ENCODE measurements around the gene CACHD1. TPM values are rescaled to one million over a fixed set of nuclear protein-coding genes. Genes with fewer than 3 reads are reported as not detected.

CACHD1 gene
- total RNA-seq, 1 experiment from 2014 or later: not detected

DNA sequence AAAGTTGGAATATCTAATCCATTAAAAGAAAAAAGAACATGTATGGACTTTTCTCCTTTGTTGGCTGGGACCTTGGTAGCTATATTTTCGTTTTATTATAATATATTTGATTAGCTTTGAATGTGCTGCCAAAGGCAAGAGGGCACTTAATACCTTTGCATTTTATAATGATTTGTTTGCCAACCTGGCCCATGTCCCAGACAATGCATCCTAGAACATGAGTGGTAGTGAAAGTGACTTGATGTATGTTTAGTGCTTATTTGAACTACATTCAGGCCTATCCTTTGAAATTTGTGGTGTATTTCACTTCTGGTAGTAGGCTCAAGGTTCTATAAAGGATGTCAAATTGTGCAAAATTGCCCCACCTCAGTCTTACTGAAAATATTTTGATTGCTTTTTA is 25.9 kb downstream of the CACHD1 start:
- Histone ChIP-seq H3K9me2 (replicated peaks; ENCODE audit: insufficient read depth, low read length) (no peaks in the 10 kb centered on the region), H3K4me2 (ENCODE audit: low read depth, low read length, poor library complexity, severe bottlenecking) (no peak overlapping the region), H3K9me3 (ENCODE audit: low read length) (no peaks in the 10 kb centered on the region), H2AFZ (ENCODE audit: low read length) (no peak overlapping the region), H3K27me3 (ENCODE audit: low read length) (no peaks in the 10 kb centered on the region), H3K4me1 (ENCODE audit: low read length) (no peaks in the 10 kb centered on the region), H3K9ac (ENCODE audit: low read length) (no peak overlapping the region), H3K27ac (ENCODE audit: low read length) (no peak overlapping the region), H3K36me3 (ENCODE audit: insufficient read depth, low read length) (no peaks in the 10 kb centered on the region), H3K4me3 (ENCODE audit: low read length) (no peak overlapping the region), H4K20me1 (ENCODE audit: insufficient read depth, low read depth, low read length) (no peaks in the 10 kb centered on the region), H3K79me2 (ENCODE audit: low read length) (no peaks in the 10 kb centered on the region)
- no peak for DNase-seq

DNA sequence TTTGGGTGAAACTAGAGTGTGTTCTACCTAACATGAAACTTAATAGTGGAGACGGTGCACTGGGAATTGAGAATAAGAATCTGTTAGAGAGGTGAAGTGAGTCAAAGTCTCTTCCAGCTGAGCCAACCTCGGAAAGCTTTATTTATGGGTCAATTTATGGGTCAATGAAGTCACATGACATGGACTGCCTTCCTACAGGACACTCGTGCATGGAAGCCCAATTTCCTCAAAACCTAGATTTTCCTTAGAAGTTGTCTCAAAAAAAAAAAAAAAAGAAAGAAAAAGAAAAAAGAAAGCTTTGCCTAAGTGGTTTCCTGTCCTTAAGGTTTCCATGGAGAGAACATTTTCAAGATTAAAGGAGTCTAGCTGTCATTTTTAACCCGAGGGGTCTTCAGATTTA is 26.7 kb downstream of the CACHD1 start:
- Histone ChIP-seq H3K27me3 (ENCODE audit: low read length) (no peaks in the 10 kb centered on the region), H3K9me2 (replicated peaks; ENCODE audit: insufficient read depth, low read length) (no peaks in the 10 kb centered on the region), H3K27ac (ENCODE audit: low read length) (no peak overlapping the region), H3K9ac (ENCODE audit: low read length) (no peak overlapping the region), H3K36me3 (ENCODE audit: insufficient read depth, low read length) (no peaks in the 10 kb centered on the region), H2AFZ (ENCODE audit: low read length) (no peak overlapping the region), H3K4me2 (ENCODE audit: low read depth, low read length, poor library complexity, severe bottlenecking) (no peak overlapping the region), H3K79me2 (ENCODE audit: low read length) (no peaks in the 10 kb centered on the region), H3K4me1 (ENCODE audit: low read length) (no peaks in the 10 kb centered on the region), H4K20me1 (ENCODE audit: insufficient read depth, low read depth, low read length) (no peaks in the 10 kb centered on the region), H3K4me3 (ENCODE audit: low read length) (no peak overlapping the region), H3K9me3 (ENCODE audit: low read length) (no peaks in the 10 kb centered on the region)
- no peak for DNase-seq

DNA sequence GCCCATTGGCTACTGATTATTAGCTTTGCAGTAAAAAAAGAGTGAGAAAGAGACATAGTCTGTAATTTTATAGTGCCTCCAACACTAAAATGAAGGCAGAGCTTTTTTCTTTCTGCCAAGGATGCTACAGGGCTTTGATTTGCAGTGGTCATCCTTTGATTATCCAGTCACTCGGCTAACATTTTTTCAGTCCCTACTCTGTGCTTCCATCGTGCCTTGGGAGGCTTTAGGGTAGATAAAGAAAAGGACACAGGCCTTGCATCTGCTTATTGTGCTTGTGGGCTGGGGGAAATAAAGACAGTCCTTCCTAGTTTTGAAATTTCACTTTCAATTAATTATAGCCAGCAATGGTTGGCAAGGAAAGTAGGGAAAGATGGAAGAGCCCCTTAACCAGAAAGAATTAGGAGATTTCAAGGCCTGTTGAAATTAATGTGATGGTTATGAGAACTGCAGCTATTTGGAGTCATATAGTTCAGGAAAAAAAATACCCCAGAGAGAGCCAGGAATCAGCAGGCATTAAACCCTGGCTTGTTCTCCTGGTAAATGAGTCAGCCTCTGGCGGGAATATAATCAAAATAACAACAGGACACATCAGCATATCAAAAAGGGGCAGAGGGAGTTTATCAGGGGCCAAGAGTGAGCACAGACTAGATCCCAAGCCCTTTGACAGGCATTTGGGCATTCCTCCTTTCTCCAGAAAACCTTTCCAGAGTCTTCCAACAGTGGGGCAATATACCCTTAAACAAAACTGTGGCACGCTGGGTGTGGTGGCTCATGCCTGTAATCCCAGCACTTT is 27.4 kb downstream of the CACHD1 start:
- Histone ChIP-seq H3K9ac (ENCODE audit: low read length) (no peak overlapping the region), H3K4me3 (ENCODE audit: low read length) (no peak overlapping the region), H3K4me1 (ENCODE audit: low read length) (no peaks in the 10 kb centered on the region), H3K36me3 (ENCODE audit: insufficient read depth, low read length) (no peaks in the 10 kb centered on the region), H4K20me1 (ENCODE audit: insufficient read depth, low read depth, low read length) (no peaks in the 10 kb centered on the region), H3K79me2 (ENCODE audit: low read length) (no peaks in the 10 kb centered on the region), H2AFZ (ENCODE audit: low read length) (no peak overlapping the region), H3K27me3 (ENCODE audit: low read length) (no peaks in the 10 kb centered on the region), H3K9me2 (replicated peaks; ENCODE audit: insufficient read depth, low read length) (no peaks in the 10 kb centered on the region), H3K9me3 (ENCODE audit: low read length) (no peaks in the 10 kb centered on the region), H3K27ac (ENCODE audit: low read length) (no peak overlapping the region), H3K4me2 (ENCODE audit: low read depth, low read length, poor library complexity, severe bottlenecking) (no peak overlapping the region)
- no peak for DNase-seq

DNA sequence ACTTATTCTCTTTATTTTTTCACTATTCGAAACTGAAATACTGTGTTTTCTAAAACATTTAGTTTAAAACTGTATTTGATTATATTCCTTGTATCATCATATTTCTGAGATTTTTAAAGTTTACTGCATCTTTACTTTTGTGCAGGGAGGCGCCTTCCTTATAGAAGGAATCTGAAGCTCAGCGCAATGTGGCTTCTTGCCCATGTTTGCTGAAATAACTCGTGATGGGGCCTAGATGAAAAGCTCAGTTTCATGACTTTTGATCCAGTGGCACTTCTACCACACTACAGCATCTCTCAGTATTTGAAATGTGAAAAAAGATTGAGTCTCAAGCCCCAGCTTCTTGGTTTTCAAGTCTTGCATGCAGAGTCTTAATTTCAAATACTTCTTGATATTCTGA is 28.4 kb downstream of the CACHD1 start:
- Histone ChIP-seq H3K4me1 (ENCODE audit: low read length) (no peaks in the 10 kb centered on the region), H3K79me2 (ENCODE audit: low read length) (no peaks in the 10 kb centered on the region), H3K9ac (ENCODE audit: low read length) (no peak overlapping the region), H3K4me2 (ENCODE audit: low read depth, low read length, poor library complexity, severe bottlenecking) (no peak overlapping the region), H3K4me3 (ENCODE audit: low read length) (no peak overlapping the region), H4K20me1 (ENCODE audit: insufficient read depth, low read depth, low read length) (no peaks in the 10 kb centered on the region), H3K36me3 (ENCODE audit: insufficient read depth, low read length) (no peaks in the 10 kb centered on the region), H2AFZ (ENCODE audit: low read length) (no peak overlapping the region), H3K9me3 (ENCODE audit: low read length) (no peaks in the 10 kb centered on the region), H3K27me3 (ENCODE audit: low read length) (no peaks in the 10 kb centered on the region), H3K27ac (ENCODE audit: low read length) (no peak overlapping the region), H3K9me2 (replicated peaks; ENCODE audit: insufficient read depth, low read length) (no peaks in the 10 kb centered on the region)
- DNase-seq: no peak

DNA sequence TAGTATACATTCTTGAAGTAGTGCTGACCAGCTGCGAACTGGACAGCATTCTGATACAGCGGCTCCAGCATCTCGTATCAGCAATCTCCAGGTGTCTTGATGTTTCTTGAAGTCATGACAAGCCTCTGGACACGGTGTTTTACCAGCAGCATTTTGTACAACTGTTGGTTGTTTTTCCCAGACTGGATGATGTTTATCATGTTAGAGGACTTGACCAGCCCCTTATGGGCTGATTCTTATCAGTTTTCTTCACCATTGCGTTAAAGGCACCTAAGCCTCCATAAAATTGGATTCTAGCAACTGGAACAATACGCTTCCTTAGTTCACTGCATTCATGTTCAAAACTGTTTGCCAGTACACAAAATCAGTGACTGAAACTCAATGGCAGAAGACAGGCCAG is 29.1 kb downstream of the CACHD1 start:
- no peak for DNase-seq
- Histone ChIP-seq H4K20me1 (ENCODE audit: insufficient read depth, low read depth, low read length) (no peaks in the 10 kb centered on the region), H2AFZ (ENCODE audit: low read length) (no peak overlapping the region), H3K27ac (ENCODE audit: low read length) (no peak overlapping the region), H3K36me3 (ENCODE audit: insufficient read depth, low read length) (no peaks in the 10 kb centered on the region), H3K27me3 (ENCODE audit: low read length) (no peaks in the 10 kb centered on the region), H3K9me3 (ENCODE audit: low read length) (no peaks in the 10 kb centered on the region), H3K4me2 (ENCODE audit: low read depth, low read length, poor library complexity, severe bottlenecking) (no peak overlapping the region), H3K79me2 (ENCODE audit: low read length) (no peaks in the 10 kb centered on the region), H3K4me1 (ENCODE audit: low read length) (no peaks in the 10 kb centered on the region), H3K4me3 (ENCODE audit: low read length) (no peak overlapping the region), H3K9ac (ENCODE audit: low read length) (no peak overlapping the region), H3K9me2 (replicated peaks; ENCODE audit: insufficient read depth, low read length) (no peaks in the 10 kb centered on the region)

DNA sequence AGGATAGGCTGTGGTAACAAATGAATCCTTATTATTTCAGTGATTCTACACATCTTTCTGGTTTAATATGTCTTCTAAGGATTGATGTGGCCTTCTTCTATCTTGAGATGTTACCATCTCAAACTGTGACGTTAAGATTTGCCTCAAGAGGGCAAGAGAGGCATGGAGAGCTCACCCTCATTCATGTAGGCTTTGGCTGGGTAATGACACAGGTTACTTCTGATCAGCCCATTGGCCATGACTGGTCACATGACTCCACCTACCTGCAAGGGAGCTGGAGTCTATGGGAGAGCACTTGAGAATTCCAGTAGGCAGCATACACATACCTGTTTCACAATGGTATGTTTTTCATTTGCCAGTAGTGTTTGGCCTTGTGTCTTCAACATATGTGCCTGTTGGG is 30.0 kb downstream of the CACHD1 start:
- Histone ChIP-seq H3K4me3 (ENCODE audit: low read length) (no peak overlapping the region), H2AFZ (ENCODE audit: low read length) (no peak overlapping the region), H3K27ac (ENCODE audit: low read length) (no peak overlapping the region), H3K4me1 (ENCODE audit: low read length) (no peaks in the 10 kb centered on the region), H3K79me2 (ENCODE audit: low read length) (no peaks in the 10 kb centered on the region), H4K20me1 (ENCODE audit: insufficient read depth, low read depth, low read length) (no peaks in the 10 kb centered on the region), H3K36me3 (ENCODE audit: insufficient read depth, low read length) (no peaks in the 10 kb centered on the region), H3K4me2 (ENCODE audit: low read depth, low read length, poor library complexity, severe bottlenecking) (no peak overlapping the region), H3K9me3 (ENCODE audit: low read length) (no peaks in the 10 kb centered on the region), H3K9ac (ENCODE audit: low read length) (no peak overlapping the region), H3K9me2 (replicated peaks; ENCODE audit: insufficient read depth, low read length) (no peaks in the 10 kb centered on the region), H3K27me3 (ENCODE audit: low read length) (no peaks in the 10 kb centered on the region)
- no peak for DNase-seq

DNA sequence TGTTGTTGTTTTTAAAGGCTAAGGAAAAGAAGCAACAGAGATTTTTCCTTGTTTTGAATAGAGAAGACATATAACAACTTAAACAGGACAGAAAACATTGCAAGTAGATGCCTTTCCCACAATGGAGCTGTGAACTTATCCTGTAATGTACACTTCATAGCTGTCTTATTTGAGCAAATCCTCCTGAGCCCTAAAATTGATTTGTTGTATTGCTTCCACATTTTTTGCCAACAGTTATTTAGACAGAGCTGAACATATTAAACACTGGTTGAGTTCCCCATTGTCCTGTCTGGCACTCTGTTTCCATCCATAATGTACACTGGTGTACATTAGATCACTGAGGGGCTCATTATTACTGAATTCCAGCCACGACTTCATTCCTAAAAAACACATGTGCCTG is 32.2 kb downstream of the CACHD1 start:
- DNase-seq: no peak
- H3K4me1 ChIP-seq (ENCODE audit: low read length): no peaks in the 10 kb centered on the region
- no peak overlapping the region for H3K4me3 ChIP-seq (ENCODE audit: low read length)
- no peak overlapping the region for H2AFZ ChIP-seq (ENCODE audit: low read length)
- H3K9me3 ChIP-seq (ENCODE audit: low read length): no peaks in the 10 kb centered on the region
- no peaks in the 10 kb centered on the region for H3K36me3 ChIP-seq (ENCODE audit: insufficient read depth, low read length)
- no peaks in the 10 kb centered on the region for H4K20me1 ChIP-seq (ENCODE audit: insufficient read depth, low read depth, low read length)
- no peak overlapping the region for H3K9ac ChIP-seq (ENCODE audit: low read length)
- no peaks in the 10 kb centered on the region for H3K79me2 ChIP-seq (ENCODE audit: low read length)
- no peak overlapping the region for H3K4me2 ChIP-seq (ENCODE audit: low read depth, low read length, poor library complexity, severe bottlenecking)
- no peaks in the 10 kb centered on the region for H3K27me3 ChIP-seq (ENCODE audit: low read length)
- H3K9me2 ChIP-seq (replicated peaks; ENCODE audit: insufficient read depth, low read length): no peaks in the 10 kb centered on the region
- no peak overlapping the region for H3K27ac ChIP-seq (ENCODE audit: low read length)

DNA sequence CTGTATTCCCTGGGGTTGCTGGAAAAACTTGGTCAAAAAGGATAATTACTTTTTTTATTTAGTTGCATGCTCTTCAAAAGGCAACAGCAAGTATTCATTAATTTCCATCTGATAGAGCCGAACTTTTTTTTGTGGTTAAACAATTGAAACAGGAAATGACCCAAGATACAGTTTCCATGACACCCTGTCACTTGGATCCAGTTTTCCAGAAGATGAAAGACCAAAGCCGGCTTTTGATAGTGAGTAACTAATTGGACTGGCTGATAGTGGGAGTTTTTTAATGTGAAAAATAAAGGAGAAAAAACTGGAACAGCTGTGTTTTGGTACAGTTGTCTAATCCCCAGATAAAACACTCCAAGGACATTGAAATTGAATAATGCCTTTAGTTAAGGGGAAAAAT is 33.0 kb downstream of the CACHD1 start:
- Histone ChIP-seq H3K79me2 (ENCODE audit: low read length) (no peaks in the 10 kb centered on the region), H3K9me3 (ENCODE audit: low read length) (no peaks in the 10 kb centered on the region), H4K20me1 (ENCODE audit: insufficient read depth, low read depth, low read length) (no peaks in the 10 kb centered on the region), H2AFZ (ENCODE audit: low read length) (no peak overlapping the region), H3K27me3 (ENCODE audit: low read length) (no peaks in the 10 kb centered on the region), H3K4me1 (ENCODE audit: low read length) (no peaks in the 10 kb centered on the region), H3K9ac (ENCODE audit: low read length) (no peak overlapping the region), H3K36me3 (ENCODE audit: insufficient read depth, low read length) (no peaks in the 10 kb centered on the region), H3K27ac (ENCODE audit: low read length) (no peak overlapping the region), H3K4me3 (ENCODE audit: low read length) (no peak overlapping the region), H3K4me2 (ENCODE audit: low read depth, low read length, poor library complexity, severe bottlenecking) (no peak overlapping the region), H3K9me2 (replicated peaks; ENCODE audit: insufficient read depth, low read length) (no peaks in the 10 kb centered on the region)
- DNase-seq: no peak

Data from Karpas-422 (cell line).